Measurements from ENCODE around the gene DPP6. TPM values are rescaled to one million over a fixed set of nuclear protein-coding genes. Genes with fewer than 3 reads are reported as not detected.

DPP6 gene
- total and polyA plus RNA-seq, 2 experiments from 2014 or later: not detected

DNA sequence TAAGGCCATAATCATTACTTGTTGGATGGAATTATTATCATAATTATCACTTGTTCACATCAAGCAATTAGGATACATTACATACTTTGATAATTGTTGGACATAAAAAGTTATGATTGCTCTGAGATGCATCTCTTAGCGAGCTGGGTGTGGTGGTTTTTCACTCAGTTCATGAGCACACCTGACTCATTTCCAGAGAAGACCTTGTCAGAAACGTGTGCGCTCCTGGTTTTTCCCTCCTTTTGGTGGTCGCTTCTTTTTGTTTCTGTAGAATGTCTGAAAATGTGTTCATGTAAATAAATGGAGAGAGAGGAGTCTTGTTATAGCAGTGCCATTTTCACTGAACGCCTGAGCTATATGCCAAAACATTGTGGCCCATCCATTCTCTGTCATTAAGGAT, 809.4 kb downstream of the DPP6 start:
- ATAC-seq: no peak
- DNase-seq (ENCODE audit: low spot score): no peak
- Mint-ChIP-seq H3K36me3 (ENCODE audit: low read depth) (no peaks in the 10 kb centered on the region), H3K9me3 (no peaks in the 10 kb centered on the region), H3K4me1 (no peaks in the 10 kb centered on the region; the same call in 2 of the 3 replicates), H3K27ac (no peak overlapping the region), H3K4me3 (no peak overlapping the region), H3K27me3 (ENCODE audit: insufficient read depth, low read depth, poor library complexity) (peaks cover 2% of the 10 kb centered on the region)
- no peak overlapping the region for H3K27ac ChIP-seq (ENCODE audit: low read depth)
- H3K9me2 ChIP-seq (ENCODE audit: insufficient read depth): no peaks in the 10 kb centered on the region
- no peaks in the 10 kb centered on the region for H4K20me1 ChIP-seq (replicated peaks; ENCODE audit: insufficient read depth)
- no peak overlapping the region for H3K4me2 ChIP-seq
- no peaks in the 10 kb centered on the region for H3K4me1 ChIP-seq (ENCODE audit: insufficient read depth)
- H3K4me3 ChIP-seq: no peak overlapping the region
- H3F3A ChIP-seq (replicated peaks; ENCODE audit: low read depth): no peaks in the 10 kb centered on the region
- no peaks in the 10 kb centered on the region for H3K79me2 ChIP-seq (replicated peaks; ENCODE audit: insufficient read depth)
- H3K36me3 ChIP-seq (ENCODE audit: insufficient read depth): no peaks in the 10 kb centered on the region
- H3K27me3 ChIP-seq (ENCODE audit: insufficient read depth): no peaks in the 10 kb centered on the region
- TF ChIP-seq POLR2AphosphoS5 (IDR thresholded peaks at IDR 0.05; ENCODE audit: low read depth) (no peak), NANOG (IDR thresholded peaks at IDR 0.05; ENCODE audit: borderline replicate concordance) (no peak), STAT1 (IDR thresholded peaks at IDR 0.05; ENCODE audit: unreplicated experiment) (no peak), JUNB (IDR thresholded peaks at IDR 0.05; ENCODE audit: unreplicated experiment) (no peak), ZNF331 (CRISPR knock-in tag; IDR thresholded peaks at IDR 0.05; ENCODE audit: low read depth) (no peak), EZH2phosphoT487 (IDR thresholded peaks at IDR 0.05; ENCODE audit: unreplicated experiment) (no peak), ZNF114 (CRISPR knock-in tag; IDR thresholded peaks at IDR 0.05) (no peak), EZH2 (IDR thresholded peaks at IDR 0.05; ENCODE audit: low read depth, unreplicated experiment) (no peak), CREB1 (CRISPR knock-in tag; IDR thresholded peaks at IDR 0.05; ENCODE audit: low read depth) (no peak)
- TF ChIP-seq, protein P1, sequence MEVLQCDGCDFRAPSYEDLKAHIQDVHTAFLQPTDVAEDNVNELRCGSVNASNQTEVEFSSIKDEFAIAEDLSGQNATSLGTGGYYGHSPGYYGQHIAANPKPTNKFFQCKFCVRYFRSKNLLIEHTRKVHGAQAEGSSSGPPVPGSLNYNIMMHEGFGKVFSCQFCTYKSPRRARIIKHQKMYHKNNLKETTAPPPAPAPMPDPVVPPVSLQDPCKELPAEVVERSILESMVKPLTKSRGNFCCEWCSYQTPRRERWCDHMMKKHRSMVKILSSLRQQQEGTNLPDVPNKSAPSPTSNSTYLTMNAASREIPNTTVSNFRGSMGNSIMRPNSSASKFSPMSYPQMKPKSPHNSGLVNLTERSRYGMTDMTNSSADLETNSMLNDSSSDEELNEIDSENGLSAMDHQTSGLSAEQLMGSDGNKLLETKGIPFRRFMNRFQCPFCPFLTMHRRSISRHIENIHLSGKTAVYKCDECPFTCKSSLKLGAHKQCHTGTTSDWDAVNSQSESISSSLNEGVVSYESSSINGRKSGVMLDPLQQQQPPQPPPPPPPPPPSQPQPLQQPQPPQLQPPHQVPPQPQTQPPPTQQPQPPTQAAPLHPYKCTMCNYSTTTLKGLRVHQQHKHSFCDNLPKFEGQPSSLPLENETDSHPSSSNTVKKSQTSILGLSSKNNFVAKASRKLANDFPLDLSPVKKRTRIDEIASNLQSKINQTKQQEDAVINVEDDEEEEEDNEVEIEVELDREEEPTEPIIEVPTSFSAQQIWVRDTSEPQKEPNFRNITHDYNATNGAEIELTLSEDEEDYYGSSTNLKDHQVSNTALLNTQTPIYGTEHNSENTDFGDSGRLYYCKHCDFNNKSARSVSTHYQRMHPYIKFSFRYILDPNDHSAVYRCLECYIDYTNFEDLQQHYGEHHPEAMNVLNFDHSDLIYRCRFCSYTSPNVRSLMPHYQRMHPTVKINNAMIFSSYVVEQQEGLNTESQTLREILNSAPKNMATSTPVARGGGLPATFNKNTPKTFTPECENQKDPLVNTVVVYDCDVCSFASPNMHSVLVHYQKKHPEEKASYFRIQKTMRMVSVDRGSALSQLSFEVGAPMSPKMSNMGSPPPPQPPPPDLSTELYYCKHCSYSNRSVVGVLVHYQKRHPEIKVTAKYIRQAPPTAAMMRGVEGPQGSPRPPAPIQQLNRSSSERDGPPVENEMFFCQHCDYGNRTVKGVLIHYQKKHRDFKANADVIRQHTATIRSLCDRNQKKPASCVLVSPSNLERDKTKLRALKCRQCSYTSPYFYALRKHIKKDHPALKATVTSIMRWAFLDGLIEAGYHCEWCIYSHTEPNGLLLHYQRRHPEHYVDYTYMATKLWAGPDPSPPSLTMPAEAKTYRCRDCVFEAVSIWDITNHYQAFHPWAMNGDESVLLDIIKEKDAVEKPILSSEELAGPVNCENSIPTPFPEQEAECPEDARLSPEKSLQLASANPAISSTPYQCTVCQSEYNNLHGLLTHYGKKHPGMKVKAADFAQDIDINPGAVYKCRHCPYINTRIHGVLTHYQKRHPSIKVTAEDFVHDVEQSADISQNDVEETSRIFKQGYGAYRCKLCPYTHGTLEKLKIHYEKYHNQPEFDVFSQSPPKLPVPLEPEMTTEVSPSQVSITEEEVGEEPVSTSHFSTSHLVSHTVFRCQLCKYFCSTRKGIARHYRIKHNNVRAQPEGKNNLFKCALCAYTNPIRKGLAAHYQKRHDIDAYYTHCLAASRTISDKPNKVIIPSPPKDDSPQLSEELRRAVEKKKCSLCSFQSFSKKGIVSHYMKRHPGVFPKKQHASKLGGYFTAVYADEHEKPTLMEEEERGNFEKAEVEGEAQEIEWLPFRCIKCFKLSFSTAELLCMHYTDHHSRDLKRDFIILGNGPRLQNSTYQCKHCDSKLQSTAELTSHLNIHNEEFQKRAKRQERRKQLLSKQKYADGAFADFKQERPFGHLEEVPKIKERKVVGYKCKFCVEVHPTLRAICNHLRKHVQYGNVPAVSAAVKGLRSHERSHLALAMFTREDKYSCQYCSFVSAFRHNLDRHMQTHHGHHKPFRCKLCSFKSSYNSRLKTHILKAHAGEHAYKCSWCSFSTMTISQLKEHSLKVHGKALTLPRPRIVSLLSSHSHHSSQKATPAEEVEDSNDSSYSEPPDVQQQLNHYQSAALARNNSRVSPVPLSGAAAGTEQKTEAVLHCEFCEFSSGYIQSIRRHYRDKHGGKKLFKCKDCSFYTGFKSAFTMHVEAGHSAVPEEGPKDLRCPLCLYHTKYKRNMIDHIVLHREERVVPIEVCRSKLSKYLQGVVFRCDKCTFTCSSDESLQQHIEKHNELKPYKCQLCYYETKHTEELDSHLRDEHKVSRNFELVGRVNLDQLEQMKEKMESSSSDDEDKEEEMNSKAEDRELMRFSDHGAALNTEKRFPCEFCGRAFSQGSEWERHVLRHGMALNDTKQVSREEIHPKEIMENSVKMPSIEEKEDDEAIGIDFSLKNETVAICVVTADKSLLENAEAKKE (CRISPR knock-in tag; IDR thresholded peaks at IDR 0.05): no peak
- TF ChIP-seq, protein P2, sequence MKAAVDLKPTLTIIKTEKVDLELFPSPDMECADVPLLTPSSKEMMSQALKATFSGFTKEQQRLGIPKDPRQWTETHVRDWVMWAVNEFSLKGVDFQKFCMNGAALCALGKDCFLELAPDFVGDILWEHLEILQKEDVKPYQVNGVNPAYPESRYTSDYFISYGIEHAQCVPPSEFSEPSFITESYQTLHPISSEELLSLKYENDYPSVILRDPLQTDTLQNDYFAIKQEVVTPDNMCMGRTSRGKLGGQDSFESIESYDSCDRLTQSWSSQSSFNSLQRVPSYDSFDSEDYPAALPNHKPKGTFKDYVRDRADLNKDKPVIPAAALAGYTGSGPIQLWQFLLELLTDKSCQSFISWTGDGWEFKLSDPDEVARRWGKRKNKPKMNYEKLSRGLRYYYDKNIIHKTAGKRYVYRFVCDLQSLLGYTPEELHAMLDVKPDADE (IDR thresholded peaks at IDR 0.05): no peak
- TF ChIP-seq, protein P3, sequence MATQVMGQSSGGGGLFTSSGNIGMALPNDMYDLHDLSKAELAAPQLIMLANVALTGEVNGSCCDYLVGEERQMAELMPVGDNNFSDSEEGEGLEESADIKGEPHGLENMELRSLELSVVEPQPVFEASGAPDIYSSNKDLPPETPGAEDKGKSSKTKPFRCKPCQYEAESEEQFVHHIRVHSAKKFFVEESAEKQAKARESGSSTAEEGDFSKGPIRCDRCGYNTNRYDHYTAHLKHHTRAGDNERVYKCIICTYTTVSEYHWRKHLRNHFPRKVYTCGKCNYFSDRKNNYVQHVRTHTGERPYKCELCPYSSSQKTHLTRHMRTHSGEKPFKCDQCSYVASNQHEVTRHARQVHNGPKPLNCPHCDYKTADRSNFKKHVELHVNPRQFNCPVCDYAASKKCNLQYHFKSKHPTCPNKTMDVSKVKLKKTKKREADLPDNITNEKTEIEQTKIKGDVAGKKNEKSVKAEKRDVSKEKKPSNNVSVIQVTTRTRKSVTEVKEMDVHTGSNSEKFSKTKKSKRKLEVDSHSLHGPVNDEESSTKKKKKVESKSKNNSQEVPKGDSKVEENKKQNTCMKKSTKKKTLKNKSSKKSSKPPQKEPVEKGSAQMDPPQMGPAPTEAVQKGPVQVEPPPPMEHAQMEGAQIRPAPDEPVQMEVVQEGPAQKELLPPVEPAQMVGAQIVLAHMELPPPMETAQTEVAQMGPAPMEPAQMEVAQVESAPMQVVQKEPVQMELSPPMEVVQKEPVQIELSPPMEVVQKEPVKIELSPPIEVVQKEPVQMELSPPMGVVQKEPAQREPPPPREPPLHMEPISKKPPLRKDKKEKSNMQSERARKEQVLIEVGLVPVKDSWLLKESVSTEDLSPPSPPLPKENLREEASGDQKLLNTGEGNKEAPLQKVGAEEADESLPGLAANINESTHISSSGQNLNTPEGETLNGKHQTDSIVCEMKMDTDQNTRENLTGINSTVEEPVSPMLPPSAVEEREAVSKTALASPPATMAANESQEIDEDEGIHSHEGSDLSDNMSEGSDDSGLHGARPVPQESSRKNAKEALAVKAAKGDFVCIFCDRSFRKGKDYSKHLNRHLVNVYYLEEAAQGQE (IDR thresholded peaks at IDR 0.05; ENCODE audit: unreplicated experiment): no peak
- TF ChIP-seq, protein P4, sequence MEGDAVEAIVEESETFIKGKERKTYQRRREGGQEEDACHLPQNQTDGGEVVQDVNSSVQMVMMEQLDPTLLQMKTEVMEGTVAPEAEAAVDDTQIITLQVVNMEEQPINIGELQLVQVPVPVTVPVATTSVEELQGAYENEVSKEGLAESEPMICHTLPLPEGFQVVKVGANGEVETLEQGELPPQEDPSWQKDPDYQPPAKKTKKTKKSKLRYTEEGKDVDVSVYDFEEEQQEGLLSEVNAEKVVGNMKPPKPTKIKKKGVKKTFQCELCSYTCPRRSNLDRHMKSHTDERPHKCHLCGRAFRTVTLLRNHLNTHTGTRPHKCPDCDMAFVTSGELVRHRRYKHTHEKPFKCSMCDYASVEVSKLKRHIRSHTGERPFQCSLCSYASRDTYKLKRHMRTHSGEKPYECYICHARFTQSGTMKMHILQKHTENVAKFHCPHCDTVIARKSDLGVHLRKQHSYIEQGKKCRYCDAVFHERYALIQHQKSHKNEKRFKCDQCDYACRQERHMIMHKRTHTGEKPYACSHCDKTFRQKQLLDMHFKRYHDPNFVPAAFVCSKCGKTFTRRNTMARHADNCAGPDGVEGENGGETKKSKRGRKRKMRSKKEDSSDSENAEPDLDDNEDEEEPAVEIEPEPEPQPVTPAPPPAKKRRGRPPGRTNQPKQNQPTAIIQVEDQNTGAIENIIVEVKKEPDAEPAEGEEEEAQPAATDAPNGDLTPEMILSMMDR (conservative IDR thresholded peaks at IDR 0.05; ENCODE audit: low read depth in 2 of 2): no peak
- H2AFZ ChIP-seq: no peak overlapping the region
